Muscle of arm (tissue), 12 donors: ENCODE data around the gene HOXA10. TPM values are rescaled to one million over a fixed set of nuclear protein-coding genes. Genes with fewer than 3 reads are reported as not detected.

Experiments
- DNase-seq: peaks from one replicate; pipeline ENCODE4 v3.0.0-alpha.2; 2013
- polyA plus RNA-seq, 12 donors: library from polyadenylated mRNA; unstranded; fragments of 120-200 nt; gene quantifications; one replicate each; pipeline ENCODE4 v1.2.1, GENCODE V29; 2013; ENCODE audit not compliant: insufficient read length in 12 of 12

The HOXA10 gene
- polyA plus RNA-seq, 12 donors = 19.4 to 41.0 (median 28.5) TPM; not detected in 1

- DNase-seq = peak; percentile 70
These were observed 26.7 kb downstream of the HOXA10 start, which contains the start of gene HOXA6 for GRCh38 chr7:27147199-27148030. TSS of gene HOXA6 (minus strand) at chr7:27147774. CDS start at chr7:27147749, 25 bp downstream.

DNA sequence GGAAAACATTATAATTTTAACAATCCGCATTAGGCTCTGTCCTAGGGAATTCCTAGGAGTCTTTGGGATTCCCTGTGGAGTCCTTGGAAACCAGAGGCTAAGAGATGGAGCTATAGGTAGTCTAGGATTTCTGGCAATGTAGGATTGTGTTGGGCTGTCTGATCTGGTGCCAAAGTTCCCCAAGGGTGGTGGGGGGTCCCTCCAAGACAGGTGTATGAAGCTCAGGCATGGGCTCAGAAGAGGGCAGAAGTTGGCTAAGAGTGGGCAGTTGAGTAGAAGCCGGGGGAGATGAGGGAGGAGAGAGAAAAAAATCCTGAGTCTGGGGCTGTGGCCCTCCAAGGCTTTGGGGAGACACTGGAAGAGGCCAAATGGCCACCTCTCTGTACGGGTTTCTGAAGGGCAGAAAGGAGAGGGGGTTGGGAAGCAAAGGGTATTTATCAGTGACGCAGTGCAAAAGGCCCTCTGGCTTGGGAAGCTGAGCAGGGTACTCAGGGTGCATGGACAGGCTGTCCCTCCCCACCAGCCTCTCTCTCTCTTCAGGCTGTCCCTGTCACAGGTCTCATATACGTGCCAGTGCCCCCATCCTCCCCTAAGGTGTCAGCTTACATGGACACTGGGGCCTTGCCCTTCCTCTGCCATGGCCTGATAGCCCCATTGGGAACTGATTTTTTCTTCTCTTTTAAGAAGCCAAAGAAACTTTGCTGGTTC, 27.5 kb downstream of the HOXA10 start:
- DNase-seq = no peak

GRCh38 chr7:27145914-27146412, 28.2 kb downstream of the HOXA10 start:
- DNase-seq = no peak

DNA sequence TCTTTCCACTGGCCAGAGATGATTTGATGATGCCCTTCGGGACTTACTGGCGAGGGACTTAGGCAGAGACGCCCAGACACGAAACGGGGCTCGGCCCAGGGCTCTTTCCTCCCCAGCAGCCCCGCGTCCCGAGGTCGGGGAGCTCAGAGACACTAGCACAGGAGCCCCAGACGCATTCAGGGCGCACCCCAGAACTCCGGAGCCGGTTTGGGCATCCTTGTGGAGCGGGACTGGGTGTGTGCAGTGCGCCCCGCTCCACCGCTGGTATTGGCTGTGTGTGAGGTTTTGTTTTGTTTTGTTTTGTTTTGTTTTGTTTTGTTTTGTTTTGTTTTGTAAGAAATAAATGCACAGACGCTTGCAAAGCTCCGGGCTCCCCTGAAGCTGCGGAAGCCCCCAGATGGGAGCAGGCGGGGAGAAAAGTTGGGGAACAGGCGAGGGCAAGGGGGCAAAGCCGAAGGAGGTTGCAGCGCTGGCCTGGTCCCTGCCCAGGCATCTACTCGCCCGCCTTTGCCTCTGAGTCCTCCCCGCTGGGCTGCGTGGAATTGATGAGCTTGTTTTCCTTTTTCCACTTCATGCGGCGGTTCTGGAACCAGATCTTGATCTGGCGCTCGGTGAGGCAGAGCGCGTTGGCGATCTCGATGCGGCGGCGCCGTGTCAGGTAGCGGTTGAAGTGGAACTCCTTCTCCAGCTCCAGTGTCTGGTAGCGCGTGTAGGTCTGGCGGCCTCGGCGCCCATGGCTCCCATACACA, 28.8 kb downstream of the HOXA10 start:
- DNase-seq = peak; percentile 35

GRCh38 chr7:27144781-27145164, 29.3 kb downstream of the HOXA10 start:
- DNase-seq = no peak

DNA sequence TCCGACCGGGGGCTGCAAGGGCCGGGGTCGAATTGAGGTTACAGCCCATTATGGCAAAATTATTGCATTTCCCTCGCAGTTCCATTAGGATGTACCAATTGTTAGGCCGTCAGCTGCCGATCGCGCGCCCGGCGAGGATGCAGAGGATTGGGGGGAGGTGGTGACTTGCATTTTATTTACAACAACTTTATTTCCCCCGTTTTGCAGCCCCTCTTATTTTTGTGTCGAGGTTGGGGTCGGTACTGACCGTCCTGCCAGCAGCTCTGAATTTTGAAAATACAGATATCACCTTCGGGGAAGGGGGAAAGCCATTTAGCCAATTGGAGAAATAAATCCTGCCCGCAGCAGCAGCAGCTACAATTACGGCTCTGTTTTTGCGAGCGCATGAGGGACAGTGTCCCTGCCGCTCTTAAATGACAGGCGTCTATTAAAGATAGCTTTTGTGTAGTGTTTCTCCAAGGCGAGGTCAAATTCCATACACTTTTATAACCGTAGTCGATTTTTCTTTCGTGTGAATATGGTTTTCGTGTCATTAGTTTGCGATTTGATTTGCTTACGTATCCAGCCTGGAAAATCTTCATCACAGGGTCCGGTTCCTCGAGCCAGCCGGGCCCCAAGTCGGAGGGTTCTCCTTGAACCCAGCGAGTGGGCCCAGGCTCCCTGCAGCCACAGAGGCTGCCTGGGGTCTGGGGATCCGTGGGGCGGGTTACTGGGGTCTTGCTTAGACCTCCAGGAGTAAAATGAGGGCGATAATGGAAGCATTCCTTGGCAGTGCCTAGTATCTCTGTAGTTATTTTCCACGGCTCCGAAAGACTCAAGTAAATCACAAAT, 30.0 kb downstream of the HOXA10 start:
- DNase-seq = peak; percentile 45

DNA sequence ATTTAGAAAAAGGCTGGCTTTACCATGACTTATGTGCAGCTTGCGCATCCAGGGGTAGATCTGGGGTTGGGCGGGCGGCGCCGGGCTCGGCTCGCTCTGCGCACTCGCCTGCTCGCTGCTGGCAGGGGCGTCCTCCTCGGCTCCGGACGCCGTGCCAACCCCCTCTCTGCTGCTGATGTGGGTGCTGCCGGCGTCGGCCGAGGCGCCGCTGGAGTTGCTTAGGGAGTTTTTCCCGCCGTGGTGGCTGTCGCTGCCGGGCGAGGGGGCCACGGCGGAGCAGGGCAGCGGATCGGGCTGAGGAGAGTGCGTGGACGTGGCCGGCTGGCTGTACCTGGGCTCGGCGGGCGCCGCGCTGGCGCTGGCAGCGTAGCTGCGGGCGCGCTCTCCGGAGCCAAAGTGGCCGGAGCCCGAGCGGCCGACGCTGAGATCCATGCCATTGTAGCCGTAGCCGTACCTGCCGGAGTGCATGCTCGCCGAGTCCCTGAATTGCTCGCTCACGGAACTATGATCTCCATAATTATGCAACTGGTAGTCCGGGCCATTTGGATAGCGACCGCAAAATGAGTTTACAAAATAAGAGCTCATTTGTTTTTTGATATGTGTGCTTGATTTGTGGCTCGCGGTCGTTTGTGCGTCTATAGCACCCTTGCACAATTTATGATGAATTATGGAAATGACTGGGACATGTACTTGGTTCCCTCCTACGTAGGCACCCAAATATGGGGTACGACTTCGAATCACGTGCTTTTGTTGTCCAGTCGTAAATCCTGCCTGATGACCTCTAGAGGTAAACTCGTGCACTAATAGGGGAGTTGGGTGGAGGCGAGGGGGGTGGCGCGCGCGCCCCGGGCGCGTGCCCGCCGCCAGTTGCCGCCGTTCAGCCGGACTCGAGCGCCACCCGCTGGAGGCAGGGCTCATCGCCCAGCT, 30.8 kb downstream of the HOXA10 start, which contains the start of gene HOXA5:
Gene HOXA5, minus strand, starts transcription at position 659 of the 927 bp plus-strand sequence. Its CDS starts 74 bp downstream, at position 585.
- DNase-seq = peak; percentile 80

GRCh38 chr7:27142580-27143022, 31.5 kb downstream of the HOXA10 start:
- peak; percentile 41 for DNase-seq

GRCh38 chr7:27141923-27142579, 32.1 kb downstream of the HOXA10 start:
- no peak for DNase-seq

DNA sequence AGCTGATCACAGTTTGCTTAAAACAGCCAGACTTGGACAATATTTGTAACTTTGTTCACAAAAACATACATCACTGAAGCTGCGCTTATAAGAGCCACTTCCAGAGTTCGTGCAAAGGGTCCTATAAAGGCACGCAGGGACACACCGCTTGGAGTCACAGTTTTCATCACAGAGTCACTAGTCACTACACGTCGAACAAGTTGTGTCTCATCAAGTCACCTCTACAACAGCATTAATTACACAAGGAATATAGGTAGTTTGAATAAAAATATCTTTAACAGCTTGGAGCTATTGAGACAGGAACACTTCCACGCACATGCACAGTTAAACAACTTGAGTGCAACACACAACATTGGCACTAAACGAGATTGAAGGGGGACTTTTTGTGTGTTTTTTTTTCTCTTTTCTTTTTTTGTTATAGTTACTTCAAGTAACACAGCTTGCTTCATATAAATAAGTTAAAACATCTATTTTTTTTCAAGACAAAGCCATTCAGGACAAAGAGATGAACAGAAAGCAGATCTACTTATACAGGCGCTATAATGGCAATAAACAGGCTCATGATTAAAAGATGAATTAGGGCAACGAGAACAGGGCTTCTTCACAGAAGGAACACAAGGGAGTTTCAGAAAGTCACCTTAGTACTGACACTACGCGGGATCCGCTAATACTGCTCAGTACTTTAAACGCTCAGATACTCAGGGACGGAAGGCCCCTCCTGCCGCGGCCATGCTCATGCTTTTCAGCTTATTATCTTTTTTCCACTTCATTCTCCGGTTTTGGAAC, 32.8 kb downstream of the HOXA10 start:
- DNase-seq = no peak

GRCh38 chr7:27140126-27140857, 33.8 kb downstream of the HOXA10 start:
- DNase-seq = no peak

DNA sequence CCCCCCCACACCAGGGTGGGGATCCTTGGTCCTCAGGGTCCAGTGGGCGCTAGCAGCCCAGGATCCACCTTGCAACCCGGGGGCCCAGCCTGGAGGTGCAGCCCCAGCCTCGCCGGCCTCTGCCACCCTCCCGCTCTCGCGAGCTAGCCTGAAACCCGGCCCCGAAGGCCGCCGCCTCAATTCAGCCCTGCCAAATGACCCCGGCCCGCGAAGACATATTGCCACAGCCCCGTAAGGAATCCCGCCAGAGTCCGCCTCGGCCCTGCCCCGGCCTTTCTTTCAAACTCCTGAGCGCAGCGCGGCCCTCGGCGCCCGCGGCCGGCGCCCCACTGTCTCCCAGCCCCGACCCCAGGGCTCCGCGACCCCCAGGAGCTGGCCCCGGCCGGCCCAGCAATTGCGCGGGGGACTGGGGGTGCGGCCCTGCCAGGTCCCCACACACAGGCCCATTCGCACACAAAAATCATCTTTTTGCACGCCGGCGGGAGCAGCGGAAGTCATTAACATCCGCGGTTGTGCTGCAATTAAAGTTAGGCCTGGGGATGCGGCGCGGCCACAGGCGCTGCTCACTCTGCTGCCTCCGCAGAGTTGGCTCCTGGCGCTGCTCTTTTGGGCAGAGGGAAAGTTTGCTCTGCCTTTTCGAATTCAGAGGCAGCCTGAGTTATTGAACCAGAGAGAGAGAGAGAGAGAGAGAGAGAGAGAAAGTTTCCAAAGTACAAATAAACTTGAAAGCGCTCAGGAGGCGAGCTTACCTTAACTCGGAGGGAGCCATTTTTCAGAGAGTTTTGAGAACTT, 34.6 kb downstream of the HOXA10 start:
- DNase-seq = no peak

GRCh38 chr7:27138985-27139333, 35.2 kb downstream of the HOXA10 start:
- no peak for DNase-seq

- no peak for DNase-seq
These were observed 35.6 kb downstream of the HOXA10 start for GRCh38 chr7:27138472-27138871.

- DNase-seq = no peak
These were observed 36.3 kb downstream of the HOXA10 start for GRCh38 chr7:27137640-27138315.

- no peak for DNase-seq
These were observed 39.7 kb downstream of the HOXA10 start for GRCh38 chr7:27134392-27134791.
